Suprapubic skin (tissue), 3 donors: ENCODE results near the gene GJB5.

Experiments
- CTCF ChIP-seq, 2 donors: fragments of 200-600 bp in 1 of 2; fragments of 450-650 bp in 1 of 2; sonication (generic) in 1 of 2; IDR thresholded peaks; one replicate each; pipeline ENCODE4 v1.5.1; 2016 to 2019; ENCODE audit warnings: antibody characterized with exemption in 2 of 2, mild to moderate bottlenecking in 1 of 2, moderate library complexity in 1 of 2
- EP300 ChIP-seq: sonication (generic); formaldehyde crosslinking; IDR thresholded peaks from one replicate; pipeline ENCODE4 v1.6.1; 2017; ENCODE audit warnings: antibody characterized with exemption

GRCh38 chr1:34736692-34737091 lies 18.2 kb upstream of the GJB5 start:
- TF ChIP-seq CTCF (IDR thresholded peaks at IDR 0.05) (no peak), EP300 (no peak)
